ENCODE results near the gene COL21A1.

The COL21A1 gene

DNA sequence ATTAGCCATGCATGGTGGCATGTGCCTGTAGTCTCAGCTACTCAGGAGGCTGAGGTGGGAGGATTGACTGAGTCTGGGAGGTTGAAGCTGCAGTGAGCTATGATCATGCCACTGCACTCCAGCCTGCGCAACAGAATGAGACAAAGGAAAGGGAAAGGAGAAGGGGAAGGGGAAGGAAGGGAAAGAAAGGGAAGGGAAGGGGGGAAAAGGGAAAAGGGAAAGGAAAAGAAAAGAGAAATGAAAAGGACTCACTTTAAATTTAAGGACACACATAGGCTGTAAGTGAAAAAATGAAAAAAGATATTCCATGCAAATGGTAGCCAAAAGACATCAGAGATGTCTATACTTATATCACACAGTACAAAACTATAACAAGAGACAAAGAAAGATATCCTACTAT is 74.2 kb downstream of the COL21A1 start:
- no peak for DNase-seq

DNA sequence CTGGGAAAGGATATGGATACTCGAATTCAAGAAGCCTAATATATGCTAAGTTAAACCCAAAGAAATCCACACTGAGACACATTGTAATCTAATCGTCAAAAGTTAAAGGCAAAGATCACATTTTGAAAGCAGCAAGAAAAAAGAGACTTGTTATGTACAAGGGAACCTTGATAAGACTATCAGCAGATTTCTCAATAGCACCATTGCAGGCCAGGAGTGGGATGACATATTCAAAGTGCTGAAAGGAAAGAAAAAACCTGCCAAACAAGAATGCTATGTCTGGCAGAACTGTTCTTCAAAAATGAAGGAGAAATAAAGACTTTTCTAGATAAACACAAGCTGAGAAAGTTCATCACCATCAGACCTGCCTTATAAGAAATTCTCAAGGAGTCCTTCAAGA is 75.2 kb downstream of the COL21A1 start:
- no peak for DNase-seq

DNA sequence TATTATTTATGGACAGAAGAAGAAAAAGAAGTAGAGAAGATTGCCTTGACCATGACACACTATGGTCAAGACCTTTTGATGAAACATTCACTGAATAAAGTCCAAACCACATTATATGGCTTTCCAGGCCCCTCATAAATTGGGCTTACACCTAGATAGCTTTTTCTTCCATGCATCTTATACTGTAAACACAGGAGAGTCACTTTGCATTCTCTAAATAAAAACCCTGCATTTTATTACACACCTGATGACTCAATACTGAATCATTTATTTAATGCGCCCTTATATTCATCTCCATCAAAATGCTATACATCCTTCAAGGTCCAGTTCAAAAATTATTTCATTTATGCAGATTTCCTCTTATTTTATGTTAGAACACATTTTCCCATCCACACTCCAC is 78.0 kb downstream of the COL21A1 start:
- DNase-seq, result no peak

DNA sequence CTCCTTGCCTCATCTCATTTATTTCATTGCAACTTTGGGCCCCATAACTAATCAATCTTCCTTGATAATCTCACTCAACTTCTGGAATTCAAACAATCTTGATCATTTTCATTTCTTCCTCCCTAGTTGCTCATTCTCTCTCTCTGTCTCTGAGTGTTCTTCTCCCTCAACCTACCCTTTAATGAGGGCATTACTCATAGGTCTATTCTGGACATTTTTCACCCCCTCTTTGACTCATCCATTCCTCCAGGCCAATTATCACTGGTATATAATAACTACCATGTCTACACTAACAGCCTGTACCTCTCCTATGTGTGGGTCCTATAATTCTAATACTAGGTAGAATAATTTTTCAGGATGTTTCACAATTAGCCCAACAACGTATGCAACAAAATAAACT is 78.8 kb downstream of the COL21A1 start:
- no peak for DNase-seq

DNA sequence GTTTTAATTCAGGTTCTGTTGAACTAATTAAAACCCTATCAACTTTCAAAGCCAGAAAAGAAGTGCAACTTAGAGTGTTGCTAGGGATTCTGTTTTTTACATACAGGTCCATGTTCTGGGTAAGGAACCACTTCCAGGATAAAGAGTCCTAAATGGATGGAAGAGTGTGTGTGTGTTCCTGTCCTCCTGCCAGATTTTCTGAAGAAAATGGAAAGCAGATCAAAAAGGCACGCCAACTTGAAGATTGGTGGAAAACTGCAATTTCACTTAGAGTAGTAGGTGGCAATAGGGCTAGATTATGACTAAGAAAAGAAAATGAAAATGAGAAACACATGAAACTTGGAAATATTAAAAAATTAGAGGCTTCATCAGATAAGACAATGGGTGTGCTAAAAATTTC is 85.3 kb downstream of the COL21A1 start:
- DNase-seq, result no peak

DNA sequence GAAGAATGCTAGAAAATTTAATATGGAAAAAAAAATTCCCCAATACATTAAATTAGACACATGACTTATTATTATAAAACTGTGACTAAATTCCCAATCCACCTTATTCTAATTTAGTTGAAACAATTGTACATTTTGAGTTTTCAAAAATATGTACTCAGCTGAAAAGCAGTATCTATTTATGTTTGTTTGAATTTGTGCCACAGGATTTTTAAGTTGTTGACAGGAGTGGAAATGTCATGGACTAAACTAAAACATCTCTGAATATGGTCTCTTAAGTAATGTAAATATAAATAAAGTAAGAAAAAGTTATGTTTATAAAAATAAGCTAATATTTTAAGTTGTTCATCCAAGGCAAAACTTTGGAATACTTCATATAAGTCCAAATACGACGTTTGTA is 86.9 kb downstream of the COL21A1 start:
- DNase-seq, result no peak

DNA sequence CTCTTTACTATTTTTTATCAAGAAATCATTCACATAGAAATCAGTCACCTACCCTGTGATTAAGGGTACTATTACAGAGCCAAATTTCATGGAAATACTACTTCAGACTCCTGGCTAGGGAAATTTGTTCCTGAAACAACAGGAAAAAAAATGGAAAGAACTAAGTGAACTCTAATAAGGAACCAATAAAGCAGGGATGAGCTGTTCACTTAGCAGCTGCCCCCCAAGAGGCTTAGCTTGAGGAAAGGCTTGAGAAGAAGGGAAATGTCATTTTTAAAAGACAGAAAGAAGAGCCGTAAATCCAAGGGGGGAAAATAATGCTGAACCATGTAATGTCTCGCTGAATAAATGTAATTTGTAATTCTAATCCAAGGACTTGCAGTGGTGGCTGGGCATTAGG is 88.8 kb downstream of the COL21A1 start:
- no peak for DNase-seq

DNA sequence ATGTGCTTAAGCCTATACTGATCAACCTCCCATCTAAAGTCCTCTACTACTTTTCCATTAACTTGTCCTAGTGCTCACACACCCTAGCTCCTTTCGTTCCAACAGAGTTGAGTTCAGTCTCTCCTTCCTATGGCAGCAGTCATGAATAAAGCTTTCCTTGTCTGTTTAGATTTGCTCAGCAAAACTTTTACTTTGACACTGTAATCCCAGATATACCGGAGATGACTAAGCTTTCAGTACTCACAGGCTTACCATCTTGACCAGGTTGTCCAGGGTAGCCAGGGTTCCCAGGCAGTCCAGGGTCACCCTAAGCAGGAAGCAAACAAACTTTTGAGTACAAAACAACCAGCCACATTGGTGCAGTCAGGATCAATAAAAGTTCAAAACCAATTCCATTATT is 90.7 kb downstream of the COL21A1 start:
- no peak for DNase-seq

DNA sequence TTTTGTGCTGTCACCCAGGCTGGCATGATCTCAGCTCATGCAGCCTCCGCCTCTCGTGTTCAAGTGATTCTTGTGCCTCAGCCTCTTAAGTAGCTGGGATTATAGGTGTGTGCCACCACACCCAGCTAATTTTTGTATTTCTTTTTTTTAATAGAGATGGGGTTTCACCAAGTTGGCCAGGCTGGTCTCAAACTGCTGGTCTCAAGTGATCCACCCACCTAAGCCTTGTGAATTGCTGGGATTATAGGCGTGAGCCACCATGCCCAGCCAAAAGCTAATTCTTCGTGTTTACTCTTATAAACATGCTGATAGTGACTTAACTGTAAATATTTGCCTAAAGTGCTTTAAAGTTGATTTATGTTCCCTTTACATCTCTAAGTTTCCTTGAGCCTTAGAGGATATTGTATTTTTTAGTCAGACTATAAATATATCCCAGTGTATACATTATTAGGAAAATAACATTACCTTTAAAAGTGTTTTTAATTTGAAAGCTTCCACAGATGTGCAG is 91.7 kb downstream of the COL21A1 start:
- no peak for DNase-seq

DNA sequence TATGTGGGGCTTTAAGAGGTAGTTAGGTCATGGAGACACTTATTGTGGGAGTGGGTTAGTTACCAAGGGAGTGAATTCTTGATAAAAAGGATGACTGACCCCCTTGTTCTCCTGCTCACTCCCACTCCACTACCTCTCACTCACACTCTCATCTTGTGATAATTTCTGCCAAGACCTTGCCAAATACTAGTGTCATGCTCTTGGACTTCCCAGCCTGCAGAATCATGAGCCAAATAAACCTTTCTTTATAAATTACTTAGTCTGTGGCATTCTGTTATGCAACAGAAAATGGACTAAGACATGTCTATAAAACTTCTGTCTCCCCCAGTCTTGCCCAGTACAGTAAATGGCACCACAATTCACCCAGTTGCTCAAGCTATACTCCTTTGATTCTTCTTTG is 93.3 kb downstream of the COL21A1 start:
- DNase-seq, result no peak

DNA sequence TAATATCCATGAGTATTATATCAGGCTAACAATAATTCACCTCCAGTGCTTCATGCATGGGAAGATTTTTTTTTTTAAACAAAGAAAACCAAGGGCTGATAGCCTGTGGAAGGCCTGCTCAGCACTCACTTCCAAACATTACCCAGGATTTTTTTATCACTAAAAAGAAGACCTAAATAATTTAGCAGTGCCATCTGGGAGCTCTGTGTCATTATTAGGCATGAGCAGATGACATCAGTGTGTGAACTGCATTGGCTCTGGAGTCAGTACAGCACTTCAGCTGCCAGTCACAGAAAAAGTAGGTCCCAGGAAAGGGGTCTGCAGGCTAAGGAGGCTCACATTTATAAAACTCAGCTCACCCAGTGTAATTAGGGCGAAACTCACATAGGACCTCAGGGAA is 94.8 kb downstream of the COL21A1 start:
- DNase-seq, result no peak

DNA sequence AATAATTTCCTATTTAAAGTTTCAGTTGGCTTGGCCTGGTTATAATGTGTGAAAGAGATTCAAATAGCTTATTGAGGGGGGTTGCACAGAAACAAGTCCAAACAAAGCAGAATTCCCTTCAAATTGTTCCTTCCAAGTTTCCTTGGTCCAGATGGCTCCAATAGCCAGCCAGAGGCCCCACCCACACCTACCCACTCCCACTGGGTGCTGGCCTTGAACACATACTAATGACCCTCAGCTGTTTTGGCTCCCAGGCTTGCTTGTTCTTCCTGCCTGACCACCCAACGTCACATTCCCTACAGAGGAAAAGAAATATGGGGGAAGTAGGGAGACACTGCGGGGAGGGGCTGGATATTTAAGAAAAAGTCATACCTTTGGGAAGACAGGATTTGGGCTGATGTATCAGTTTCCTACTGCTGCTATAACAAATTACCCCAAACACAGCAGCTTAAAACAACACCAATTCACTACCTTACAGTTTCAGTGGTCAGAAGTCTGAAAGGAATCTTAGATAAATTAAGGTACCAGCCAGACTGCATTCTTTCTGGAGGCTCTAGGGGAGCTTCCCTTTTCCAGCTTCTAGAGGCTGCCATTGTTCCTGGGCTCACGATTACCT is 95.7 kb downstream of the COL21A1 start:
- peak; percentile 61 for DNase-seq

DNA sequence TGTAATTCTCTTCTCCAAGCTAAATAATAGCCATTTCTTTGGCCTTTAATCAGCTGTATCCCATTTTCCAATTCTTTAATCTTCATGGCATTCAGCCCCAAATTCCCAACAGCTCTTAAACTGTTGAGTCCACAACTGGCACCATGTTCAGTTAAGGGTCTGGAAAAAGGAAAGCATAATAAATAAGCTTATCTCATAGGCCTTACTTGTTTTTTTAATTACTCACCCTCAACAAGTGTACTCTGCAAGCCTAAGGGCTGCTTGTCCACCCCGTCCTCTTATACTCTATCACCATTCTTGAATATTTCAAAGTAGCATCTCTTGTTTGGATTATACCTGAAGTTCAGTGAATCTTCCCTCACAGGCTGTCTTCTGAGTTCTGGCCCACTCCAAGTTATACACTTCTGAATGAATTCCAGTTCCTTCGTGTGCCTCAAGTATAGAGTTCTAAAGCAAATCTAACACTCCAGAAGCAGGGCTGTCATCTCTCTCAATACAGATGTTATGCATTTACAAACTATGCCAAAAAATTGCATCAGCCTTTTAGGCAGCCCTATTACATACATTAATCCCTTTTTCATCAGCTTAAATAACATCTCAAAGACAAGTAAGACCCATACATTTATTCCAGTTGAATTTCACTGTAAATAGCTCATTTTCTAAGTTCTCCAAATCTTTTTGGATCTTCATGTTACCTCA is 98.7 kb downstream of the COL21A1 start:
- DNase-seq, result no peak

DNA sequence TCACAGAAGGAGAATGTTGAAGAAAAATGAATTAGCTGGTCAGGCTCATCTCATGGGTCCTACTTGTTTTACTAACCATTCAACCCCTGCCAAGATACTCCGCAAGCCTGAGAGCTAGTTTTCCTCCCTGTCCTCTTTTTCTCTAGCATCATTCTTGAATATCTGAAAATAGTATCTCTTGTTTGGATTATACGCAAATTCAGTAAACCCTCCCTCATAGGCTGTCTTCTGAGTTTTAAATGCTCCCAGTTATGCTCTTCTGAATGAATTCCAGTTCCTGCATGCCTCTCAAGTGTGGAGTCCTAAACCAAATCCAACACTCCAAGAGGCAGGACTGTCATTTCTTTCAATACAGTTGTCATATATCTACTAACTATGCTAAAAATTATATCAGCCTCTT is 99.6 kb downstream of the COL21A1 start:
- DNase-seq, result no peak

DNA sequence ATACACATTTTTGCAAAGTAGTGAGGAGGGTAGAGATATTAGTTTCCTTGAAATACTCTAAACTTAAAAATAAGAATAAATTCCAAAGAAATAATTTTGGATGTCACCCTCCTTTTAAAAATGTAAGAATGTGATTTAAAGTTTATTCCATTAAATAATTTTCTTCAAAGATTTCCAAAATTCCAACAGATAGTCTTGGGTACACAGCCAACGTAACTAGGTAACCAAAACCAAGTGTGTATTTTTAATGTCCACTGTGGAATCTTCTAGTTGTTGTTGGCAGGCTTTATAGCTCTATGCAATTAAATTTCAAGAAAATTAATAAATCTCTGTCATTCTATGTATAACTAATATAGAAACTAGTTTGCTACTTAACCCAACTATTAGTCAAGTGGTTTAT is 101.3 kb downstream of the COL21A1 start:
- no peak for DNase-seq

DNA sequence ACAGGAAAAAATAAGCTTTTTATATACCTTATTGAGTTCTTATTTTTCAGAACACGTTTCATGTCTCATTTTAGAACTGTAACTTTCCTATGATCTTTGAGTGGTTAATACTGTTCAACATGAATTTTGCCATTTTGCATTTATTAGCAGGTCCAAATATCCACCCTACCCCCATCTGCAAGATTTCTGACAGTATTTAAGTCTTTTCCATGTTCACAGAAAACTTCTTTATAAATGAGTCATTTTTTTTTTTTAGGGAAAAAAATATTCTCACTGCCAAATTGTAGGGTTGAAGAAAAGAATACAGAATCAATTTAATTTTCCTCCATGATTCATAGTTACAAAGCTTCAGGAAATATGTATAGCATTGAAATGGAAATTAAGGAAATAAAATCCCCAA is 101.8 kb downstream of the COL21A1 start:
- no peak for DNase-seq

DNA sequence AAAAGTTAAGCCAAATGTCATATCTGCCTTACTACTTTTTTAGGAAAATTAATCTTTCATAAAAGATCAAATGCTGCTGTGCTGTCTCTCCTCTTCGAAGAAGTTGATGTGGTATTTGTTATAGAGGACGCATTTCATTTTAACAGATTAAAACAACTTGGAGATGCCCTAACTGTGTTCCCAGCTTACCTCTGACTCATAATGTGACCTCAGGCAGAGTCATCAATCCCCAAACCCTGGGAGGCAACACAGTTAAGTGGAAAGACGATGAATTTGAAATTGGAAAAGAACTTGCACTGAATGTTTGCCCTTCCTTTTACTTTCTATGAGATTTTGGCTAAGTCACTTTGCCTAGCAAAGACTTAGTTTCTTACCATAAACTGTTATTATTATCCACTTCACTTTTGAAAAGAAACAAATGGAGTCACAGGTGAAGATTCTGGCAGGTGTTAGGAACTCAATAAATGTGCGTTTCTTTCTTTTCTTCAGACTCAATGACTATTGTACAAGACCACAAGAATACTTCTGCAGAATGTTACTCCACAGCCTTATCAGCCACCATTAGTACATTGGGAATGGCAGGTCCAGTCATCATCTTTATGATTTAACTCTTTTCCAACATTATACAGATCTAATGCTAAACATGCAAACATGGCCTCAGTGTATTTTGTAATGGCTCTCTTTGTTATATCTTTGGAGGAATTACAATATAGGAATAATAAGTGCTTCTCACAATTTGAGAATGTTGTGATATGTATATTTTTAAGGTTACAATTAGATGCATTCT is 102.6 kb downstream of the COL21A1 start:
- DNase-seq, result no peak

DNA sequence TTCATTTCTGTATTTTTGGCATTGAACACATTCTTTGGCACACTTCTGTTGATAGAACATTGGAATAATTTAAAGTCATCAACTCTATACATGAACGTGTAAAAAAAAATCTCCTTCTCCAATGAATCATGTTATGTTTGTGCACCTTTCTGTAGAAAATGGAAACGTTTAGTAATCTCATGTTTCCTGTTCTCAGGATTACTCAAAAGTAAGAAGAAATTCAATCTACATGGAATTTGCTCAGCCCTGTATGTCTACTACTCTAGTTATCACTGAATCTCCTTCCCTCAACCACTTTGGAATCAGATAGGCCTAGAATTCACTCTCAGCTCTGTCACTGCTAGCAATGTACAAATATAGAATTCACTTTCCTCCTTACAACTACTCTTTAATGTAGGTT is 103.6 kb downstream of the COL21A1 start:
- no peak for DNase-seq

DNA sequence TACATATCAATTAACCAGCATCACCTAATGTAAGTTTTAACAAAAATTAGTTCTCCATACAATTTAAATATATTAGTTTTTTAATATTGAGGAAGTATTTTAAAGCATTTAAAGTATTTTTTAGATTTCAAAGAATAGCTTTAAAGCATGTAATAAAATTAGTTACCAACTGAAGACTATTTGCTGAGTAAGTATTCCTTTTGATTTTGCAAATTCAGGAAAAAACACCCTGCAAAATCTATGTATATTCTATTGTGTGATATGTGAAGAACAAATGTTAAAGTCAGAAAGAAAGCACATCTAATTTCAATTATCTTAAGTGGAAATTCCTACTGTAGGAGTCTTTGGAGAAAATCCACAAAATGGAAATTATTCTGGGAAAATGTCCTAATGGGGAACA is 107.3 kb downstream of the COL21A1 start:
- DNase-seq, result no peak

DNA sequence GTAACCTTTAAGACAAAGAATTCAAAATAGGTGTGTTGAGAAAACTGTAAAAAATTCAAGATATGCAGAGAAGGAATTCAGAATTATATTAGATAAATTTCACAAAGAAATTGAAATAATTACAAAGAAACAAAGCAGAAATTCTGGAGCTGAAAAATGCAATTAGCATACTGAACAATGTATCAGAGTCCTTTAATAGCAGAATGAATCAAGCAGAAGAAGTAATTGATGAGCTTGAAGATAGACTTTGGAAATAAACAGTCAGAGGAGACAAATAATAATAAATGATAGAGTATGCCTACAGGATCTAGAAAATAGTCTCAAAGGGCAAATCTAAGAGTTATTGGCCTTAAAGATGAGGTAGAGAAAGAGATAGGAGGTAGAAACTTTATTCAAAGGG is 131.7 kb downstream of the COL21A1 start:
- DNase-seq, result no peak

DNA sequence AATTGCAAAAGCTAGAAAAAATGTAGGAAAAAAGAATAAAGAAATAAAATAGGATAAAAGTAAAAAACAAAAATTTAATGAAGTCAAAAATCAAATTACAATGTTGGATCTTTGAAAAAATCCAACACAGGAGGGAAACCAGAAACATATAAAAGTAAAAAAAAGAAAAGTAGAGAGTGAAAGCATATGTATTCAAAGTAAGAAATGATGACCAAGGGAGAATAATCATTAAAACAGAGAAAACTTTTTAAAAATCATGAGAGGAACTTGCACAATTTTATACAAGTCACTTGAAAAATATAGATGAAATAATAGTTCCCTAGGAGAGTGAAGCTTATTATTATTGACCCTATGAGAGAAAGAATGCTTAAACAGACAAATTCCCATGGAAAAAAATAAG is 138.2 kb downstream of the COL21A1 start:
- no peak for DNase-seq

DNA sequence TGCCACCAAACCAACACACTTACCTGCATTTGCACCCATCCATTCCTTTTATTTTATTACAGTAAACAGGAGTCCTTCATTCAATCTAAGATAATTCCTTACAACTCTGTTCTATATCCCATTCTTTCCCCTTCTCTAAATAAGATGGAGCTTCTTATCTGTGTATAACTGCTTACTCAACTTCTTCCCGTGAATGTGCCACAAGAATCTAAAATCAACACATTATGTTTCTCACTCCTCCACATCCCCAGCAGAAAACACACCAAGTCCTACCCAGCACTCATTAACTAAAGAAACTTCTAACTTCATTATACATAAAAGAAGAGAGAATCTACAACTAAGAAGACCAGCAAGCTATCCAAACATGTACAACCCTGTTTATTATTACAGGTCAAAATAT is 141.1 kb downstream of the COL21A1 start:
- DNase-seq, result no peak

DNA sequence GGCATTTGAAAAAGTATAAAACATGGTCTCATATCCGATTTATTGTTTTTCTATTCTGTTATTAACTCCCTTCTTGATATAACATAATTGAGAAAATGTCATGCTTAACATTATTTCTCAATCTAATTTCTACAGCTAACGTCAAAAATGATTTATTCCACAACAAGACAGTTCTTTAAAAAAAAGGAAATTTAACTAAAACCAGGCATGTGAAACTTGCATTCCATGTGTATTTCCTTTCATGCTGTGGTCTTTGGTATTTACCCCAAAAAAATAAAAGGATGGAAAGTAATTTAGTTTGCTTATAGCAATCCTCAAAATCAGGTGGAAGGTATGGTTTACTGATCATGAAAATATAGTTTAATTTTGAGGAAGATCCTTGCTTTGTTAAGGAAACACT is 142.8 kb downstream of the COL21A1 start:
- no peak for DNase-seq

DNA sequence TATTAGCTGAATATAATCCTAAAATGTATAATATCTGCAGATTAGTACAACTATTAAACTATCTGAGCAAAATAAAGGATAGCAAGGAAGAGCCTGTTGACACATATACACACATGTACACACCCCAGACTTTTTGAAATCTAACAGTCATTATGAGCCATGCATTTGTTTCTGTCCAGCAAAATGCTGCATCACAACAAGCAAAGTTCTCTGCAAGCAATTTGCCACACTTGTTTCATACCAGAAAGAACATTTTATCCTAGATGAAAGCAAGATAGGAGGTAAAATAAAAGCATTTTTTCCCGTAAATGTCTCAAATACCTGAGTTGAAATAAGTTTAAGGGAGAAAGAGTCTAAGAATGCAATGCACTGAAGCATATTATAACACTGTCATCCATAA is 145.2 kb downstream of the COL21A1 start:
- DNase-seq, result no peak
